HepG2 (cell line): ENCODE results near the gene SYTL1. TPM values are rescaled to one million over a fixed set of nuclear protein-coding genes. Genes with fewer than 3 reads are reported as not detected.

Experiments used
- CEBPB ChIP-seq: IDR thresholded peaks from 2 replicates; pipeline ENCODE4 v1.6.1; 2011; ENCODE audit warnings: low read depth, low read length, improper control_type of control experiment, borderline replicate concordance
- CREB3 ChIP-seq: sonication (generic); formaldehyde crosslinking; IDR thresholded peaks from 2 replicates; pipeline ENCODE4 v1.5.0; 2020; ENCODE audit warnings: missing genetic modification reagents
- EHMT2 ChIP-seq: fragments of 200-600 bp; sonication (generic); IDR thresholded peaks from 2 replicates; pipeline ENCODE4 v1.7.0; 2017; ENCODE audit warnings: antibody characterized with exemption, low read depth, low read length, borderline replicate concordance
- FOXA1 ChIP-seq, 2 experiments: fragments of 450-650 bp in 1 of 2; sonication (generic) in 1 of 2; formaldehyde crosslinking in 1 of 2; IDR thresholded peaks; 2 replicates each; pipeline versions ENCODE4 v1.4.0 to v1.6.1; 2016 to 2020; ENCODE audit warnings: missing genetic modification reagents in 1 of 2
- GABPA ChIP-seq, 2 experiments: IDR thresholded peaks; 2 replicates each; pipeline ENCODE4 v1.6.1; 2011 to 2016; ENCODE audit warnings: low read depth in 2 of 2, low read length in 1 of 2, missing biosample characterization in 1 of 2, missing genetic modification characterization in 1 of 2
- KLF6 ChIP-seq: IDR thresholded peaks from 2 replicates; pipeline ENCODE4 v1.8.0; 2016; ENCODE audit warnings: missing biosample characterization, missing genetic modification reagents
- NR1H2 ChIP-seq: sonication (generic); formaldehyde crosslinking; IDR thresholded peaks from 2 replicates; pipeline ENCODE4 v1.8.1; 2022; ENCODE audit warnings: low read depth, missing genetic modification reagents, borderline replicate concordance
- RARA ChIP-seq: IDR thresholded peaks from 2 replicates; pipeline ENCODE4 v1.6.1; 2016; ENCODE audit warnings: missing genetic modification reagents, missing compliant biosample characterization
- SMYD3 ChIP-seq: sonication (generic); formaldehyde crosslinking; IDR thresholded peaks from 2 replicates; pipeline ENCODE4 v1.8.1; 2023; ENCODE audit warnings: mild to moderate bottlenecking, missing genetic modification reagents
- TEAD2 ChIP-seq: sonication (generic); formaldehyde crosslinking; IDR thresholded peaks from 2 replicates; pipeline ENCODE4 v1.9.0; 2021; ENCODE audit warnings: missing genetic modification reagents
- ZNF367 ChIP-seq: sonication (generic); formaldehyde crosslinking; IDR thresholded peaks from 2 replicates; pipeline ENCODE4 v1.4.0; 2020; ENCODE audit warnings: missing genetic modification reagents, borderline replicate concordance
- ZNF451 ChIP-seq: sonication (generic); formaldehyde crosslinking; IDR thresholded peaks from 2 replicates; pipeline ENCODE4 v1.5.0; 2020; ENCODE audit warnings: mild to moderate bottlenecking, missing genetic modification reagents
- ZNF546 ChIP-seq: sonication (generic); formaldehyde crosslinking; conservative IDR thresholded peaks from 2 replicates; pipeline ENCODE4 v1.8.1; 2023; ENCODE audit warnings: mild to moderate bottlenecking, missing genetic modification reagents
- ZNF883 ChIP-seq: sonication (generic); formaldehyde crosslinking; IDR thresholded peaks from 2 replicates; pipeline ENCODE4 v1.5.1; 2020; ENCODE audit warnings: mild to moderate bottlenecking, missing genetic modification reagents; ENCODE audit errors: not compliant biosample characterization
- polyA plus RNA-seq, 8 experiments: library from polyadenylated mRNA; depleted of rRNA in 3 of 8; stranded (reverse) in 7 of 8; unstranded in 1 of 8; fragments of >200 nt; fragmentation: Illumina TruSeq in 4 of 8; extraction: Trizol in 4 of 8; gene quantifications; 2 replicates each; pipeline versions ENCODE4 v1.2.1 to v1.2.3, GENCODE V29; 2011 to 2016; ENCODE audit warnings: low read depth in 4 of 8, missing spikeins in 1 of 8, mixed read lengths in 1 of 8; ENCODE audit not compliant: insufficient read depth in 1 of 8
- total RNA-seq, 5 experiments: library from RNA; depleted of rRNA; stranded (reverse); fragments of >200 nt; fragmentation: Illumina TruSeq; extraction: Trizol; gene quantifications; 2 replicates each; pipeline ENCODE4 v1.2.3, GENCODE V29; 2016; ENCODE audit warnings: low read depth in 1 of 5
- TF ChIP-seq, protein P1 (sequence below): sonication (generic); formaldehyde crosslinking; IDR thresholded peaks from 2 replicates; pipeline ENCODE4 v1.5.1; 2020; ENCODE audit warnings: mild to moderate bottlenecking, missing genetic modification reagents, borderline replicate concordance
- TF ChIP-seq, protein P2 (sequence below): sonication (generic); formaldehyde crosslinking; IDR thresholded peaks from 2 replicates; pipeline ENCODE4 v1.5.0; 2020; ENCODE audit warnings: missing genetic modification reagents, mild to moderate bottlenecking, borderline replicate concordance
- TF ChIP-seq, protein P3 (sequence below): sonication (generic); formaldehyde crosslinking; IDR thresholded peaks from 2 replicates; pipeline ENCODE4 v1.4.0; 2020; ENCODE audit warnings: missing genetic modification reagents

The SYTL1 gene
- total and polyA plus RNA-seq, 2 of the 13 experiments (the other 11 are each of a cell fraction or from before 2014, with no cell fraction given) = 11.1 to 17.8 TPM

DNA sequence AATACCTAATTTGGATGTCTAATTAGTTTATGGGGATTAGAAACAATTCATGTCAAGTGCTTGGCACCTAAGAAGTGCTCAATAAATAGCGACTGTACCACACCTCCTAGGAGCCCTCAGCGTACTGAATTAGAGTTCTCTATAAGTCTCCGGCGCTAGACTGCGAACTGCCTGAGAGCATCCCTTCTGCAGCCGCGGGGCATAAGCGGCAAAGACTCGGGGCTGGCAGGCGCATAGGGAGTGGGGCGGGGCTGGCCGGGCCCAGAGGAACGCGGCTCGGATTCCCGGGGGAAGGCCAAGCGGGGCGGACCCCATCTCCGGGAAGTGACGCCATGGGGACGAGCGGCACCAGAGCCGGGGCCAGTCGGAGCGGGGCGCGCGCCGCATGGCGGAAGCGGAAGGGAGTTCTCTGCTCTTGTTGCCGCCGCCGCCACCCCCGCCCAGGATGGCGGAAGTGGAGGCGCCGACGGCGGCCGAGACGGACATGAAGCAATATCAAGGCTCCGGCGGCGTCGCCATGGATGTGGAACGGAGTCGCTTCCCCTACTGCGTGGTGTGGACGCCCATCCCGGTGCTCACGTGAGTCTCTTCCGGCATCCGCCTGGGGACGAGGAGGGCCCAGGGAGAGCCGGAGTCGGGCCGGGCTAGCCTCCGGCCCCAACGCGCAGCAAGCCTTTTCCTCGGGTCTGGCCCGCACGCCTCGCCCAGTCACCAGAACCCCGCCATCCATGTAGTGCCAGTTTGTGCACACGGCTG, 19.8 kb upstream of the SYTL1 start, which contains the start of gene TMEM222 (continued):
- TF ChIP-seq, protein P1, sequence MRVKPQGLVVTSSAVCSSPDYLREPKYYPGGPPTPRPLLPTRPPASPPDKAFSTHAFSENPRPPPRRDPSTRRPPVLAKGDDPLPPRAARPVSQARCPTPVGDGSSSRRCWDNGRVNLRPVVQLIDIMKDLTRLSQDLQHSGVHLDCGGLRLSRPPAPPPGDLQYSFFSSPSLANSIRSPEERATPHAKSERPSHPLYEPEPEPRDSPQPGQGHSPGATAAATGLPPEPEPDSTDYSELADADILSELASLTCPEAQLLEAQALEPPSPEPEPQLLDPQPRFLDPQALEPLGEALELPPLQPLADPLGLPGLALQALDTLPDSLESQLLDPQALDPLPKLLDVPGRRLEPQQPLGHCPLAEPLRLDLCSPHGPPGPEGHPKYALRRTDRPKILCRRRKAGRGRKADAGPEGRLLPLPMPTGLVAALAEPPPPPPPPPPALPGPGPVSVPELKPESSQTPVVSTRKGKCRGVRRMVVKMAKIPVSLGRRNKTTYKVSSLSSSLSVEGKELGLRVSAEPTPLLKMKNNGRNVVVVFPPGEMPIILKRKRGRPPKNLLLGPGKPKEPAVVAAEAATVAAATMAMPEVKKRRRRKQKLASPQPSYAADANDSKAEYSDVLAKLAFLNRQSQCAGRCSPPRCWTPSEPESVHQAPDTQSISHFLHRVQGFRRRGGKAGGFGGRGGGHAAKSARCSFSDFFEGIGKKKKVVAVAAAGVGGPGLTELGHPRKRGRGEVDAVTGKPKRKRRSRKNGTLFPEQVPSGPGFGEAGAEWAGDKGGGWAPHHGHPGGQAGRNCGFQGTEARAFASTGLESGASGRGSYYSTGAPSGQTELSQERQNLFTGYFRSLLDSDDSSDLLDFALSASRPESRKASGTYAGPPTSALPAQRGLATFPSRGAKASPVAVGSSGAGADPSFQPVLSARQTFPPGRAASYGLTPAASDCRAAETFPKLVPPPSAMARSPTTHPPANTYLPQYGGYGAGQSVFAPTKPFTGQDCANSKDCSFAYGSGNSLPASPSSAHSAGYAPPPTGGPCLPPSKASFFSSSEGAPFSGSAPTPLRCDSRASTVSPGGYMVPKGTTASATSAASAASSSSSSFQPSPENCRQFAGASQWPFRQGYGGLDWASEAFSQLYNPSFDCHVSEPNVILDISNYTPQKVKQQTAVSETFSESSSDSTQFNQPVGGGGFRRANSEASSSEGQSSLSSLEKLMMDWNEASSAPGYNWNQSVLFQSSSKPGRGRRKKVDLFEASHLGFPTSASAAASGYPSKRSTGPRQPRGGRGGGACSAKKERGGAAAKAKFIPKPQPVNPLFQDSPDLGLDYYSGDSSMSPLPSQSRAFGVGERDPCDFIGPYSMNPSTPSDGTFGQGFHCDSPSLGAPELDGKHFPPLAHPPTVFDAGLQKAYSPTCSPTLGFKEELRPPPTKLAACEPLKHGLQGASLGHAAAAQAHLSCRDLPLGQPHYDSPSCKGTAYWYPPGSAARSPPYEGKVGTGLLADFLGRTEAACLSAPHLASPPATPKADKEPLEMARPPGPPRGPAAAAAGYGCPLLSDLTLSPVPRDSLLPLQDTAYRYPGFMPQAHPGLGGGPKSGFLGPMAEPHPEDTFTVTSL (CRISPR knock-in tag) = no peak
- TF ChIP-seq GABPA (IDR thresholded peaks at IDR 0.05; ENCODE audit: low read depth, low read length) (peak; percentile 94), GABPA (CRISPR knock-in tag; IDR thresholded peaks at IDR 0.05; ENCODE audit: low read depth) (peak; percentile 97), ZNF451 (CRISPR knock-in tag) (peak; percentile 79; the same call in 1 of the 2 replicates), CEBPB (peak; percentile 96), EHMT2 (peak; percentile 40; the same call in 1 of the 2 replicates), SMYD3 (no peak), CREB3 (CRISPR knock-in tag) (peak; percentile 75; the same call in 1 of the 2 replicates), ZNF883 (peak; percentile 78), KLF6 (CRISPR knock-in tag) (0 out of 2 replicates have a peak, but pooled peaks have one; percentile 52), FOXA1 (IDR thresholded peaks at IDR 0.05) (no peak), FOXA1 (CRISPR knock-in tag; IDR thresholded peaks at IDR 0.05) (no peak), RARA (0 out of 2 replicates have a peak, but pooled peaks have one; percentile 43), ZNF546 (CRISPR knock-in tag) (peak; percentile 50; the same call in 1 of the 2 replicates), TEAD2 (CRISPR knock-in tag) (no peak), NR1H2 (no peak; the same call in 1 of the 2 replicates), ZNF367 (CRISPR knock-in tag) (no peak)
- TF ChIP-seq, protein P2, sequence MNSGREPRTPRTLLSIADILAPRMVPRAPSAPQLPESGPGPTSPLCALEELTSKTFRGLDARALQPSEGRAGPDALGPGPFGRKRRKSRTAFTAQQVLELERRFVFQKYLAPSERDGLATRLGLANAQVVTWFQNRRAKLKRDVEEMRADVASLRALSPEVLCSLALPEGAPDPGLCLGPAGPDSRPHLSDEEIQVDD (CRISPR knock-in tag) = no peak; the same call in 1 of the 2 replicates
- TF ChIP-seq, protein P3, sequence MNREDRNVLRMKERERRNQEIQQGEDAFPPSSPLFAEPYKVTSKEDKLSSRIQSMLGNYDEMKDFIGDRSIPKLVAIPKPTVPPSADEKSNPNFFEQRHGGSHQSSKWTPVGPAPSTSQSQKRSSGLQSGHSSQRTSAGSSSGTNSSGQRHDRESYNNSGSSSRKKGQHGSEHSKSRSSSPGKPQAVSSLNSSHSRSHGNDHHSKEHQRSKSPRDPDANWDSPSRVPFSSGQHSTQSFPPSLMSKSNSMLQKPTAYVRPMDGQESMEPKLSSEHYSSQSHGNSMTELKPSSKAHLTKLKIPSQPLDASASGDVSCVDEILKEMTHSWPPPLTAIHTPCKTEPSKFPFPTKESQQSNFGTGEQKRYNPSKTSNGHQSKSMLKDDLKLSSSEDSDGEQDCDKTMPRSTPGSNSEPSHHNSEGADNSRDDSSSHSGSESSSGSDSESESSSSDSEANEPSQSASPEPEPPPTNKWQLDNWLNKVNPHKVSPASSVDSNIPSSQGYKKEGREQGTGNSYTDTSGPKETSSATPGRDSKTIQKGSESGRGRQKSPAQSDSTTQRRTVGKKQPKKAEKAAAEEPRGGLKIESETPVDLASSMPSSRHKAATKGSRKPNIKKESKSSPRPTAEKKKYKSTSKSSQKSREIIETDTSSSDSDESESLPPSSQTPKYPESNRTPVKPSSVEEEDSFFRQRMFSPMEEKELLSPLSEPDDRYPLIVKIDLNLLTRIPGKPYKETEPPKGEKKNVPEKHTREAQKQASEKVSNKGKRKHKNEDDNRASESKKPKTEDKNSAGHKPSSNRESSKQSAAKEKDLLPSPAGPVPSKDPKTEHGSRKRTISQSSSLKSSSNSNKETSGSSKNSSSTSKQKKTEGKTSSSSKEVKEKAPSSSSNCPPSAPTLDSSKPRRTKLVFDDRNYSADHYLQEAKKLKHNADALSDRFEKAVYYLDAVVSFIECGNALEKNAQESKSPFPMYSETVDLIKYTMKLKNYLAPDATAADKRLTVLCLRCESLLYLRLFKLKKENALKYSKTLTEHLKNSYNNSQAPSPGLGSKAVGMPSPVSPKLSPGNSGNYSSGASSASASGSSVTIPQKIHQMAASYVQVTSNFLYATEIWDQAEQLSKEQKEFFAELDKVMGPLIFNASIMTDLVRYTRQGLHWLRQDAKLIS = no peak
